Stimulated activated CD8-positive, alpha-beta memory T cell treated with anti-CD3 and anti-CD28 coated beads, Interleukin-7, amount 100 ng/mL, for 4 hours (primary cell): ENCODE measurements around the gene LSG1.
"Not testable (repeated sequence)": the region's sequence is repeated elsewhere in the genome, so short reads cannot be mapped to it uniquely, and the experiment has no call there.

Source experiments
- DNase-seq, 2 donors: peaks; one replicate each; pipeline ENCODE4 v3.0.0-alpha.2; 2020; ENCODE audit warnings: low read depth in 2 of 2

LSG1 gene

GRCh38 chr3:194617827-194618226 is 54.2 kb downstream of the LSG1 start:
- no peak for DNase-seq

DNA sequence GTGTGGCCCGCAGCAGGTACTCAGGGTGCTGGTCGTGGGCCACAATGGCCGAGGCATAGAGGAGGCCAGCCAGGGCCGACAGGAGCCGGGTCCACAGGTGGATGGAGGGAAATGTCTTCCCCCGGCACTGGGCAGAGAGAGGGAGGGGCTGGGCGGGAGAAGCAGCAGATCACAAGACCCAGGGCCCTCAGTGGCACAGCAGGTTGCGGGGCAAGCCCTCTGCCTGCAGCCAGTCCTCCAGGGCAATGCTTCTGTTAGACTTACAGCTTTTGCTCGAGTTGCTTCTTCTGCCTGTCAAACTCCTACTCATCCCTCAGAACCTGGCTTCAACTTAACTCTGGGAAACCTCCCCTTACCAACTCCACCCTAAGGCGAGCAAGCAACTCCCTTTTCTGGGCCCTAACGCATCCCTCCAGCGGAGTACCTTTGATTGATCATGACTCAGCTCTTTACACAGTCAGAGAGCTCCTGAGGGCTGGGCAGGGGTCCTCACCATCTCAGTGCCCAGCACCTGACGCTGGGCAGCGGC is 54.8 kb downstream of the LSG1 start:
- DNase-seq: no peak

DNA sequence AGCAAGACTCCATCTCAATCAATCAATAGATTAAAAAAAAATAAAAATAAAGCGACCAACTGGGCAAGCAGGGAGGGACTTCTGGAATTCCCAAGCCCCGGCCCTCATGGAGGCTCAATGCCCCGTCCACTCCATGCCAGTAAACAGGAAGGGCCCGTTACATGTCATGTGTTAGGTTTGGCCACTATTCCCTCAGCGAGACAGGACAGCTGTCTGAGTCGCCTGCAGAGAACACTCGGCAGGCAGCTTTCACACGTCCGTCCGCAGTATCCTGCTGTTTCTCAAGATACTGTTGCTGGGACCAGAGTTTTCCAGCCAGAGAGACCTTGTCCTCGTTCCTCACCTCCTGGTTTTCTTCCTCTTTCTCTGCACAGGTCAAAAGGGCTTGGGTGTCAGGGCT is 56.8 kb downstream of the LSG1 start:
- DNase-seq: no peak

DNA sequence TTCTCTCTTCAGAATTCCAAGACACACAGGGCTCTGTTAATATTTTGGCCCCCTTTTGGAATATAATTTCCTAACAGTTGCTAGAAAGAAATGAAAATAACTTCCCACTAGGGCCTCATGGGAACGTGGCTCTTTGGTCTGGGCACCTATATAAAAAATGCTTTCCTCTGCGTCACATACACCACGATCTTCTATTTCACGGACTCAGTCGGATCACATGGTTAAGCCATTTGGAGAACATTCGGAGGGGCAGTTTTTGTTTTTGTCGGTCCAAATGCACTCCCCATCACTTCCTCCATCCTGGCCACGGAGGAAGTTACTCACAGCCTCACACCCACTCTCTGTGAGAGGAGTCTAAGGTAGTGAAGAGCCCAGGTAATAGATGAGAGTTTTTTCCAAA is 59.8 kb downstream of the LSG1 start:
- no peak for DNase-seq

GRCh38 chr3:194610689-194611088 is 61.3 kb downstream of the LSG1 start:
- no peak for DNase-seq

- no peak for DNase-seq
Measured at GRCh38 chr3:194609601-194610000, 62.4 kb downstream of the LSG1 start.

GRCh38 chr3:194608981-194609380 is 63.0 kb downstream of the LSG1 start:
- DNase-seq: no peak

DNA sequence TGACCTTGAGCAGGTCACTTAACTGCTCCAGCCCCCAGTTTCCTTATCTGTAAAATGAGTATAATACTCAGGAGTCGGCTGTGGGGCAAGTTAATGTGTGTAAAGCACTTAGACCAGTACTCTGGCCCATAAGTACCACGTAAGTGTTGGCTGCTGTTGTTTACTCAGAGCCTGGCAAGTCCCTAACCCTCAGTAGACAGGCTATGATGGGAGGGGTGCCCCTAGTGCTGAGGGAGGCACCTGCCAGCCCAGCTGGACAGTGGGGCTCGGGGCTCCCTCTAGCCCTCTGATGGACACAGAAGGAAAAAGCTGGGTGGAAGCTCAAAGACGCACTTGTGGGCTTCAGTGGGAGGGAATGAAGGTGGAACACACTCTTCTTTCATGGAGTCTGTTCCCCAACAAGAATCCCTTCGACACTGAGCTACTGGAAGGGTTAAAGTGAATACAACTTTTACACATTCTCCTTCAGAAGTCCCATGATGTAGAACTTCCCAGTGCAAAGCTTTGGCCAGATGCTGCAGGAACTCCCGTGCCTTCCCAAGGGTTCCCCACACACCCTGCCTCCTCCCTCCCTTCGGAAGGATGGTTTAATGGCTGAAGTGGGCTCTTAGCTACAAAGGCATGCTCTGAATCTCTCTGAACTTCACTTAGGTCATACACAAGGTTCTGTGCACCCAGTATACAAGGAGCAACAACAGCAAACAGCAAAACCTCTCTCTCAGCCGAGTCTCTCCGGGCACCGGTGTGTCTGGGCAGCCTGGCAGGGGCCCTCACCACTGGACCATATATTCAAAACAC is 64.2 kb downstream of the LSG1 start:
- DNase-seq: no peak

DNA sequence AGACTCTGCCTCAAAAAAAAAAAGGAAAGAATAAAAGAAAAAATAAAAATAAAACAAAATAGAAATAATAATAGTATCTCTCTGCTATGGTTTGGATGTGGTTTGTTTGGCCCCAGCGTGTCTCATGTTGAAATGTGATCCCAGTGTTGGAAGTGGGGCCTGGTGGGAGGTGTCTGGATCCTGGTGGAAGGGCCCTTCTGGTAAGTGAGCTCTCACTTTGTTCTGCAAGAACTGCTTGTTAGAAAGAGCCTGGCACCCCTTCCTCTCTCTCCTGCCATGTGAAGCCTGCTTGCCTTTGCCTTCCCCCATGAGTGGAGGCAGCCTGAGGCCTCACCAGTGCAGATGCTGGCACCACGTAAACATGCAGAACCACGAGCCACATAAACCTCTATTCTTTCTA is 65.0 kb downstream of the LSG1 start:
- DNase-seq: no peak

DNA sequence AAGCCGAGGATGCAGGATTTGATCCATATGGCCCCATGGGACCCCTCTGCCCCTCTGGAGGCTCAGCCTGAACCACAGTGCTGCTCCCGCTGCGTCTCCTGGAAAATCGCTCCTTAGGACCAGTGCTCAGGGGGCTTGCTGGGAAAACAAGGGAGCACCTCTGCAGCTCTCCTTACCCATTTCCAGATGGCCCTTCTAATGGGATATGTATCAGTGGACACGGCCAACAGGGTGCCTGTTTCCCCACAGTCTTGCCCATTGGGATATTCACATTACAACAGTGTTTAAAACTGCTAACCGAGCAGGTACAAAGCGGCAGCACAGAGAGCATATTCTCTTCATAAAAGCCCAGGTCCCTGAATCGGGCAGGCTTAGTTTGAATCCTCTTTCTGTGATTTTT is 65.8 kb downstream of the LSG1 start:
- DNase-seq: no peak

DNA sequence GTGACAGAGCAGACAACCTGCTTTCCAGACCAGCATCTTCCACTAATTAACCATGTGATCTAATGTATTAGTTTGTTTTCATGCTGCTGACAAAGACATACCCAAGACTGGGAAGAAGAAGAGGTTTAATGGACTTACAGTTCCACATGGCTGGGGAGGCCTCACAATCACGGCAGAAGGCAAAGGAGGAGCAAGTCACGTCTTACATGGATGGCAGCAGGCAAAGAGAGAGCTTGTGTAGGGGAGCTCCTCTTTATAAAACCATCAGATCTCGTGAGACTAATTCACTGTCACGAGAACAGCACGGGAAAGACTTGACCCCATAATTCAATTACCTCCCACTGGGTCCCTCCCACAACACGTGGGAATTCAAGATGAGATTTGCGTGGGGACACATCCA is 66.7 kb downstream of the LSG1 start:
- not testable (repeated sequence) for DNase-seq

GRCh38 chr3:194604837-194605236 is 67.2 kb downstream of the LSG1 start:
- DNase-seq: no peak

- no peak for DNase-seq
Measured at GRCh38 chr3:194604126-194604525, 67.9 kb downstream of the LSG1 start.

- no peak for DNase-seq
Measured at GRCh38 chr3:194602669-194603171, 69.3 kb downstream of the LSG1 start.

GRCh38 chr3:194598771-194599557 is 73.0 kb downstream of the LSG1 start:
- no peak for DNase-seq

GRCh38 chr3:194596906-194597305 is 75.1 kb downstream of the LSG1 start:
- no peak for DNase-seq

DNA sequence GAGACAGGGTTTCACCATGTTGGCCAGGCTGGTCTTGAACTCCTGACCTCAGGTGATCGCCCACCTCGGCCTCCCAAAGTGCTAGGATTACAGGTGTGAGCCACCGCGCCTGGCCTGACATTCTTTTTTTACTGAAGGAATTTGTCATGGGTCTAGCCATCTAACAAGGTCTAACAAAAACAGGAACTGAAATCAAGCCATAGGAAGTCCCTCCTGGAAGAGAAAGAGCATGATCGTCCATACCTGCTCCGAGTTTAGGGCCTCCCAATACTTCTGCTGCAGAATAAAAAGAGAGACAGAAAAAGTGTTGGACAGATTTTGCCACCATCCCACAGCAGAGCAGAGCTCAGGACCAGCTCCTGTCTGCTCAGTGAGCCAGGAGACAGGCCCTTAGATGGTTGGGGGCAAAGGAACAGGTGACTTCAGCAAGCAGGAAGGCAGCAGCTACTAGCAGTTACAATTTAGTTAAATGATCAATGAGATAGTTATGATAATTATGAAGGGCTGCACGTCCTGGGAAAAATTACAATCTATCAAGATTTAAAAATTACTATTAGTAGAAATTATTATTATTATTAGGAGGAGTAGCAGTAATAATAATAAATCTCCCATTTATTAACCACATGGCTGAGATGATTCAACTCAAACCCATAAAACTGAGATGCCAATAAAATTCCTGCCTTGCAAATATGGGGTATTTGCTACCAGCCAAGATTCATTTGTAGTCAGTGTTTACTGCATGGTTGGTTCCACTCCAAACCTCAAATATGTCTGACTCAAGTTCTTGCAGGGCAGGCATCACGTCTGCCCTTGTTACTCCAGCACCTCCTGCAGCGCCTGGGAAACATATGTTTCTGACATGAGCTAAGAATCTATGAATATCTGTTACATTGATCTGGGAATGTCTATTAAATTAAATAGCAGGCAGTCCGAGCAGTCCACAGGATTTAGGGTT is 78.9 kb downstream of the LSG1 start:
- DNase-seq: no peak
